ENCODE results near the gene GUCY2F.

The GUCY2F gene

GRCh38 chrX:109472939-109473735 lies 8.7 kb downstream of the GUCY2F start:
- peaks cover 28% of the 10 kb centered on the region for H3K4me1 ChIP-seq (ENCODE audit: insufficient read depth, low read length)
- 12% methylated on average over 6 of the region's 7 CpGs for WGBS
- peak overlapping the region; percentile 96 for H3K27ac ChIP-seq (ENCODE audit: low read depth, low read length)
- no peak overlapping the region for H3K4me3 ChIP-seq (ENCODE audit: low read length)
- no peaks in the 10 kb centered on the region for H3K27me3 ChIP-seq (ENCODE audit: insufficient read depth, low read length)
- peak overlapping the region; percentile 56; the same call in 1 of the 2 replicates for H3K9ac ChIP-seq (ENCODE audit: low read depth, low read length)
- no peaks in the 10 kb centered on the region for H3K9me3 ChIP-seq (ENCODE audit: insufficient read depth, low read depth, low read length)
- no peaks in the 10 kb centered on the region for H3K36me3 ChIP-seq (ENCODE audit: insufficient read depth, low read length)

GRCh38 chrX:109464231-109464630 lies 17.7 kb downstream of the GUCY2F start:
- H3K9me3 ChIP-seq (ENCODE audit: insufficient read depth, low read depth, low read length) = no peaks in the 10 kb centered on the region
- no peaks in the 10 kb centered on the region for H3K36me3 ChIP-seq (ENCODE audit: insufficient read depth, low read length)
- H3K27me3 ChIP-seq (ENCODE audit: insufficient read depth, low read length) = no peaks in the 10 kb centered on the region
- H3K4me3 ChIP-seq (ENCODE audit: low read length) = no peak overlapping the region
- no peak overlapping the region for H3K9ac ChIP-seq (ENCODE audit: low read depth, low read length)
- H3K27ac ChIP-seq (ENCODE audit: low read depth, low read length) = no peak overlapping the region
- H3K4me1 ChIP-seq (ENCODE audit: insufficient read depth, low read length) = no peaks in the 10 kb centered on the region

- no peak overlapping the region for H3K27ac ChIP-seq (ENCODE audit: low read depth, low read length)
- no peaks in the 10 kb centered on the region for H3K27me3 ChIP-seq (ENCODE audit: insufficient read depth, low read length)
- no peaks in the 10 kb centered on the region for H3K36me3 ChIP-seq (ENCODE audit: insufficient read depth, low read length)
- no peaks in the 10 kb centered on the region for H3K4me1 ChIP-seq (ENCODE audit: insufficient read depth, low read length)
- H3K4me3 ChIP-seq (ENCODE audit: low read length) = no peak overlapping the region
- 85% methylated on average over 2 of the region's 2 CpGs for WGBS
- H3K9me3 ChIP-seq (ENCODE audit: insufficient read depth, low read depth, low read length) = no peaks in the 10 kb centered on the region
- no peak overlapping the region for H3K9ac ChIP-seq (ENCODE audit: low read depth, low read length)
These were observed 18.1 kb downstream of the GUCY2F start for GRCh38 chrX:109463784-109464183.

GRCh38 chrX:109448282-109448938 lies 33.5 kb downstream of the GUCY2F start:
- Histone ChIP-seq H3K4me3 (ENCODE audit: low read length) (no peak overlapping the region), H3K27me3 (ENCODE audit: insufficient read depth, low read length) (no peaks in the 10 kb centered on the region), H3K9me3 (ENCODE audit: insufficient read depth, low read depth, low read length) (no peaks in the 10 kb centered on the region), H3K4me1 (ENCODE audit: insufficient read depth, low read length) (peaks cover 11% of the 10 kb centered on the region; the same call in 1 of the 2 replicates), H3K27ac (ENCODE audit: low read depth, low read length) (no peak overlapping the region), H3K36me3 (ENCODE audit: insufficient read depth, low read length) (no peaks in the 10 kb centered on the region), H3K9ac (ENCODE audit: low read depth, low read length) (no peak overlapping the region)
- WGBS = no CpG with 5 or more reads among the region's 3 CpGs

GRCh38 chrX:109441266-109441665 lies 40.6 kb downstream of the GUCY2F start:
- Histone ChIP-seq H3K27me3 (ENCODE audit: insufficient read depth, low read length) (no peaks in the 10 kb centered on the region), H3K36me3 (ENCODE audit: insufficient read depth, low read length) (no peaks in the 10 kb centered on the region), H3K4me3 (ENCODE audit: low read length) (no peak overlapping the region), H3K9me3 (ENCODE audit: insufficient read depth, low read depth, low read length) (no peaks in the 10 kb centered on the region), H3K9ac (ENCODE audit: low read depth, low read length) (no peak overlapping the region), H3K4me1 (ENCODE audit: insufficient read depth, low read length) (no peaks in the 10 kb centered on the region), H3K27ac (ENCODE audit: low read depth, low read length) (no peak overlapping the region)
- WGBS = 90% methylated on average over 2 of the region's 2 CpGs

- Histone ChIP-seq H3K9me3 (ENCODE audit: insufficient read depth, low read depth, low read length) (no peaks in the 10 kb centered on the region), H3K4me1 (ENCODE audit: insufficient read depth, low read length) (no peaks in the 10 kb centered on the region), H3K4me3 (ENCODE audit: low read length) (no peak overlapping the region), H3K9ac (ENCODE audit: low read depth, low read length) (no peak overlapping the region), H3K36me3 (ENCODE audit: insufficient read depth, low read length) (no peaks in the 10 kb centered on the region), H3K27me3 (ENCODE audit: insufficient read depth, low read length) (no peaks in the 10 kb centered on the region), H3K27ac (ENCODE audit: low read depth, low read length) (no peak overlapping the region)
These were observed 41.4 kb downstream of the GUCY2F start for GRCh38 chrX:109440475-109440874.

- H3K27me3 ChIP-seq (ENCODE audit: insufficient read depth, low read length) = no peaks in the 10 kb centered on the region
- no peaks in the 10 kb centered on the region for H3K36me3 ChIP-seq (ENCODE audit: insufficient read depth, low read length)
- no peak overlapping the region for H3K4me3 ChIP-seq (ENCODE audit: low read length)
- H3K9me3 ChIP-seq (ENCODE audit: insufficient read depth, low read depth, low read length) = no peaks in the 10 kb centered on the region
- H3K27ac ChIP-seq (ENCODE audit: low read depth, low read length) = no peak overlapping the region
- H3K4me1 ChIP-seq (ENCODE audit: insufficient read depth, low read length) = no peaks in the 10 kb centered on the region
- 100% methylated on average over 2 of the region's 2 CpGs for WGBS
- H3K9ac ChIP-seq (ENCODE audit: low read depth, low read length) = no peak overlapping the region
These were observed 72.7 kb downstream of the GUCY2F start for GRCh38 chrX:109409181-109409580.

GRCh38 chrX:109403922-109404321 lies 78.0 kb downstream of the GUCY2F start:
- peaks cover 5% of the 10 kb centered on the region; the same call in 1 of the 2 replicates for H3K4me1 ChIP-seq (ENCODE audit: insufficient read depth, low read length)
- 49% methylated on average over 4 of the region's 4 CpGs for WGBS
- no peak overlapping the region for H3K27ac ChIP-seq (ENCODE audit: low read depth, low read length)
- no peaks in the 10 kb centered on the region for H3K9me3 ChIP-seq (ENCODE audit: insufficient read depth, low read depth, low read length)
- no peak overlapping the region for H3K4me3 ChIP-seq (ENCODE audit: low read length)
- H3K27me3 ChIP-seq (ENCODE audit: insufficient read depth, low read length) = no peaks in the 10 kb centered on the region
- H3K9ac ChIP-seq (ENCODE audit: low read depth, low read length) = no peak overlapping the region
- no peaks in the 10 kb centered on the region for H3K36me3 ChIP-seq (ENCODE audit: insufficient read depth, low read length)

- H3K36me3 ChIP-seq (ENCODE audit: insufficient read depth, low read length) = no peaks in the 10 kb centered on the region
- no peak overlapping the region for H3K9ac ChIP-seq (ENCODE audit: low read depth, low read length)
- H3K27ac ChIP-seq (ENCODE audit: low read depth, low read length) = no peak overlapping the region
- peaks cover 5% of the 10 kb centered on the region; the same call in 1 of the 2 replicates for H3K4me1 ChIP-seq (ENCODE audit: insufficient read depth, low read length)
- 71% methylated on average over 3 of the region's 3 CpGs for WGBS
- H3K9me3 ChIP-seq (ENCODE audit: insufficient read depth, low read depth, low read length) = no peaks in the 10 kb centered on the region
- H3K4me3 ChIP-seq (ENCODE audit: low read length) = no peak overlapping the region
- no peaks in the 10 kb centered on the region for H3K27me3 ChIP-seq (ENCODE audit: insufficient read depth, low read length)
These were observed 82.1 kb downstream of the GUCY2F start for GRCh38 chrX:109399831-109400230.

GRCh38 chrX:109398833-109399232 lies 83.1 kb downstream of the GUCY2F start:
- H3K9me3 ChIP-seq (ENCODE audit: insufficient read depth, low read depth, low read length) = no peaks in the 10 kb centered on the region
- no peak overlapping the region for H3K27ac ChIP-seq (ENCODE audit: low read depth, low read length)
- H3K27me3 ChIP-seq (ENCODE audit: insufficient read depth, low read length) = no peaks in the 10 kb centered on the region
- H3K4me3 ChIP-seq (ENCODE audit: low read length) = no peak overlapping the region
- no peaks in the 10 kb centered on the region for H3K36me3 ChIP-seq (ENCODE audit: insufficient read depth, low read length)
- 92% methylated on average over 2 of the region's 2 CpGs for WGBS
- H3K4me1 ChIP-seq (ENCODE audit: insufficient read depth, low read length) = peaks cover 5% of the 10 kb centered on the region; the same call in 1 of the 2 replicates
- no peak overlapping the region for H3K9ac ChIP-seq (ENCODE audit: low read depth, low read length)

GRCh38 chrX:109398061-109398460 lies 83.8 kb downstream of the GUCY2F start:
- peaks cover 5% of the 10 kb centered on the region; the same call in 1 of the 2 replicates for H3K4me1 ChIP-seq (ENCODE audit: insufficient read depth, low read length)
- no peaks in the 10 kb centered on the region for H3K27me3 ChIP-seq (ENCODE audit: insufficient read depth, low read length)
- 91% methylated on average over 1 of the region's 1 CpG for WGBS
- H3K27ac ChIP-seq (ENCODE audit: low read depth, low read length) = no peak overlapping the region
- no peak overlapping the region for H3K9ac ChIP-seq (ENCODE audit: low read depth, low read length)
- no peaks in the 10 kb centered on the region for H3K9me3 ChIP-seq (ENCODE audit: insufficient read depth, low read depth, low read length)
- no peak overlapping the region for H3K4me3 ChIP-seq (ENCODE audit: low read length)
- no peaks in the 10 kb centered on the region for H3K36me3 ChIP-seq (ENCODE audit: insufficient read depth, low read length)

Measured in HUES64 (cell line).